A549 (cell line): Measurements from ENCODE around the gene SCN5A. TPM values are rescaled to one million over a fixed set of nuclear protein-coding genes. Genes with fewer than 3 reads are reported as not detected.
A peak's percentile ranks its signal among the peaks of the same experiment; 100 is the strongest.

Experiments used
- ATAC-seq, 2 experiments: fragments of 200-7000 bp in 1 of 2; fragments of >200 bp in 1 of 2; cut with Nextera tagmentation in 1 of 2; cut with Tn5 transposase in 1 of 2; 3 replicates each; pipeline versions ENCODE4 v1.8.0 to v1.9.1; 2018 to 2020; ENCODE audit warnings: mild to moderate bottlenecking in 1 of 2, moderate library complexity in 1 of 2
- CTCF ChIA-PET: fragments of 300-600 bp; sonication (Branson Sonifier 250); formaldehyde crosslinking; extraction: SDS; loops from one replicate; lab custom pipeline; 2021; ENCODE audit warnings: antibody characterized with exemption, inconsistent platforms; lab: Yijun Ruan, JAX
- POLR2A ChIA-PET: fragments of 350-600 bp; formaldehyde crosslinking; extraction: SDS; loops from one replicate; lab custom pipeline; 2021; ENCODE audit warnings: antibody characterized with exemption, inconsistent platforms; lab: Yijun Ruan, JAX
- DNase-seq, 2 experiments: peaks; one replicate each; pipeline versions ENCODE4 v3.0.0 to v3.0.0-alpha.2; 2011 to 2016; ENCODE audit warnings: low read depth in 1 of 2, low spot score in 1 of 2
- FAIRE-seq: peaks from 2 replicates; lab custom pipeline; 2011; peaks lifted over from hg19 to GRCh38; lab: Jason Lieb, UNC
- H3K27ac ChIP-seq, 2 experiments: fragments of >200 bp; sonication (Bioruptor Twin); formaldehyde crosslinking; 3 replicates each; pipeline ENCODE4 v1.5.1; 2016 to 2017
- H3K4me1 ChIP-seq: fragments of >200 bp; sonication (Bioruptor Twin); formaldehyde crosslinking; 3 replicates; pipeline ENCODE4 v1.6.1; 2016
- H3K4me2 ChIP-seq: fragments of >200 bp; sonication (Bioruptor Twin); formaldehyde crosslinking; 3 replicates; pipeline ENCODE4 v1.6.1; 2016
- H3K4me3 ChIP-seq: fragments of >200 bp; sonication (Bioruptor Twin); formaldehyde crosslinking; 3 replicates; pipeline ENCODE4 v1.5.1; 2016
- H3K9me3 ChIP-seq: fragments of >200 bp; sonication (Bioruptor Twin); formaldehyde crosslinking; 3 replicates; pipeline ENCODE4 v1.6.1; 2016
- BCL3 ChIP-seq: fragments of >200 bp; sonication (Bioruptor Twin); formaldehyde crosslinking; IDR thresholded peaks from 3 replicates; pipeline ENCODE4 v1.6.1; 2016
- BHLHE40 ChIP-seq: IDR thresholded peaks from 2 replicates; pipeline ENCODE4 v1.6.1; 2012; ENCODE audit warnings: low read depth, low read length, inconsistent platforms
- CBX2 ChIP-seq: fragments of 200-600 bp; sonication (generic); IDR thresholded peaks from 2 replicates; pipeline ENCODE4 v1.6.1; 2016; ENCODE audit warnings: low read depth, mild to moderate bottlenecking, borderline replicate concordance
- CEBPB ChIP-seq, 2 experiments: fragments of >200 bp in 1 of 2; sonication (Bioruptor Twin) in 1 of 2; formaldehyde crosslinking in 1 of 2; IDR thresholded peaks; 2 replicates each; pipeline ENCODE4 v1.6.1; 2012 to 2016
- CHD2 ChIP-seq: fragments of 150-350 bp; IDR thresholded peaks from 2 replicates; pipeline ENCODE4 v1.6.1; 2014; ENCODE audit warnings: low read length; ENCODE audit not compliant: partially characterized antibody
- CTCF ChIP-seq: fragments of >200 bp; sonication (Bioruptor Twin); formaldehyde crosslinking; IDR thresholded peaks from 3 replicates; pipeline ENCODE4 v1.5.1; 2016
- EHF ChIP-seq: fragments of 250-450 bp; sonication (Bioruptor Pico); IDR thresholded peaks from 2 replicates; pipeline ENCODE4 v1.5.0; 2020; ENCODE audit warnings: mild to moderate bottlenecking
- ESRRA ChIP-seq: fragments of 150-350 bp; IDR thresholded peaks from 2 replicates; pipeline ENCODE4 v1.6.1; 2014; ENCODE audit warnings: mild to moderate bottlenecking, low read length, borderline replicate concordance
- FOSB ChIP-seq: fragments of 250-450 bp; sonication (Bioruptor Pico); IDR thresholded peaks from 2 replicates; pipeline ENCODE4 v1.5.0; 2020; ENCODE audit warnings: mild to moderate bottlenecking, moderate library complexity
- FOSL2 ChIP-seq, 2 experiments: fragments of 450-650 bp in 1 of 2; fragments of >200 bp in 1 of 2; sonication (Bioruptor Twin) in 1 of 2; formaldehyde crosslinking; IDR thresholded peaks; 2 replicates each; pipeline versions ENCODE4 v1.5.0 to v1.6.1; 2016 to 2020; ENCODE audit warnings: mild to moderate bottlenecking in 1 of 2, moderate library complexity in 1 of 2
- FOXS1 ChIP-seq: fragments of 250-450 bp; sonication (Bioruptor Pico); IDR thresholded peaks from 2 replicates; pipeline ENCODE4 v1.5.0; 2020; ENCODE audit warnings: mild to moderate bottlenecking, moderate library complexity
- GATA3 ChIP-seq: IDR thresholded peaks from 2 replicates; pipeline ENCODE4 v1.6.1; 2012; ENCODE audit warnings: borderline replicate concordance
- HEYL ChIP-seq: fragments of 250-450 bp; sonication (Bioruptor Pico); IDR thresholded peaks from 2 replicates; pipeline ENCODE4 v1.8.0; 2021; ENCODE audit warnings: mild to moderate bottlenecking, moderate library complexity
- HMGXB4 ChIP-seq: fragments of 250-450 bp; sonication (Bioruptor Pico); IDR thresholded peaks from 2 replicates; pipeline ENCODE4 v1.5.0; 2021; ENCODE audit warnings: mild to moderate bottlenecking, moderate library complexity, borderline replicate concordance
- HOXA7 ChIP-seq: fragments of 250-450 bp; sonication (Bioruptor Pico); IDR thresholded peaks from 2 replicates; pipeline ENCODE4 v1.5.0; 2020; ENCODE audit warnings: mild to moderate bottlenecking, moderate library complexity
- HOXB13 ChIP-seq: fragments of 250-450 bp; sonication (Bioruptor Pico); IDR thresholded peaks from 2 replicates; pipeline ENCODE4 v1.5.0; 2020; ENCODE audit warnings: low read depth, mild to moderate bottlenecking, moderate library complexity
- JUN ChIP-seq, 2 experiments: fragments of >200 bp; sonication (Bioruptor Twin); formaldehyde crosslinking; IDR thresholded peaks; 2 replicates in 1 of 2; 3 replicates in 1 of 2; pipeline ENCODE4 v1.6.1; 2016 to 2017
- JUNB ChIP-seq: fragments of >200 bp; sonication (Bioruptor Twin); formaldehyde crosslinking; IDR thresholded peaks from 2 replicates; pipeline ENCODE4 v1.6.1; 2016
- KDM5A ChIP-seq: fragments of 200-600 bp; sonication (generic); IDR thresholded peaks from 2 replicates; pipeline ENCODE4 v1.6.1; 2016; ENCODE audit warnings: antibody characterized with exemption, mild to moderate bottlenecking
- PBX3 ChIP-seq: IDR thresholded peaks from 2 replicates; pipeline ENCODE4 v1.6.1; 2012
- POLR2A ChIP-seq: IDR thresholded peaks from 2 replicates; pipeline ENCODE4 v1.6.1; 2012; ENCODE audit warnings: mild to moderate bottlenecking, low read length
- RCOR1 ChIP-seq: fragments of 150-350 bp; IDR thresholded peaks from 2 replicates; pipeline ENCODE4 v1.6.1; 2014; ENCODE audit warnings: antibody characterized with exemption, low read length, low read depth
- RFX5 ChIP-seq: fragments of 450-650 bp; IDR thresholded peaks from 2 replicates; pipeline ENCODE4 v1.7.1; 2014; ENCODE audit warnings: antibody characterized with exemption, mild to moderate bottlenecking, moderate library complexity
- RNF2 ChIP-seq: fragments of 200-600 bp; sonication (generic); IDR thresholded peaks from 2 replicates; pipeline ENCODE4 v1.6.1; 2016; ENCODE audit warnings: low read depth, mild to moderate bottlenecking, antibody characterized with exemption, moderate library complexity, borderline replicate concordance
- SMC3 ChIP-seq: fragments of >200 bp; sonication (Bioruptor Twin); formaldehyde crosslinking; IDR thresholded peaks from 3 replicates; pipeline ENCODE4 v1.6.1; 2018; ENCODE audit warnings: inconsistent platforms
- TP53 ChIP-seq: fragments of 250-450 bp; sonication (Bioruptor Pico); IDR thresholded peaks from 2 replicates; pipeline ENCODE4 v1.5.0; 2021; ENCODE audit warnings: mild to moderate bottlenecking, moderate library complexity
- USF2 ChIP-seq: fragments of 450-650 bp; IDR thresholded peaks from 2 replicates; pipeline ENCODE4 v1.6.1; 2014; ENCODE audit warnings: antibody characterized with exemption
- ZC3H11A ChIP-seq: fragments of 450-650 bp; IDR thresholded peaks from 2 replicates; pipeline ENCODE4 v1.6.1; 2014; ENCODE audit warnings: antibody characterized with exemption, mild to moderate bottlenecking
- ZFP36 ChIP-seq: fragments of 450-650 bp; IDR thresholded peaks from 2 replicates; pipeline ENCODE4 v1.6.1; 2014; ENCODE audit warnings: borderline replicate concordance; ENCODE audit not compliant: partially characterized antibody
- WGBS: methylation state at CpG from one replicate; pipeline ENCODE4 v1.1.6; 2017; ENCODE audit errors: missing lambda C conversion rate; 5-methylcytosine and 5-hydroxymethylcytosine counted together
- polyA plus RNA-seq, 4 experiments: library from polyadenylated mRNA; depleted of rRNA in 3 of 4; stranded (reverse); fragments of >200 nt; fragmentation: RNase III in 1 of 4; extraction: RNeasy Plus Mini Kit Qiagen cat#74134 plus additional on column Dnase treatment in 1 of 4; gene quantifications; 2 replicates in 3 of 4; 3 replicates in 1 of 4; pipeline ENCODE4 v1.2.3, GENCODE V29; 2011 to 2017

SCN5A gene
- polyA plus RNA-seq, 2 of the 4 experiments (the other 2 are of a cell fraction): 0.09 to 0.19 TPM

GRCh38 chr3:38560996-38561717, 88.3 kb downstream of the SCN5A start:
- TF ChIP-seq ESRRA (no peak), ZFP36 (no peak), CEBPB (IDR thresholded peaks at IDR 0.05) (no peak), CBX2 (no peak), FOSB (CRISPR knock-in tag) (no peak), RCOR1 (no peak), HEYL (no peak), EHF (no peak), PBX3 (no peak), FOSL2 (IDR thresholded peaks at IDR 0.05) (no peak), FOSL2 (CRISPR knock-in tag; IDR thresholded peaks at IDR 0.05) (no peak), GATA3 (no peak), HOXB13 (CRISPR knock-in tag) (no peak), ZC3H11A (no peak), POLR2A (no peak), FOXS1 (no peak), RNF2 (no peak)
- TF ChIP-seq, all 56 proteins: peak for 0
- no peaks in the 10 kb centered on the region for H3K9me3 ChIP-seq
- H3K4me2 ChIP-seq: no peak overlapping the region
- POLR2A ChIA-PET: no interaction called here
- WGBS: 51% methylated on average over 7 of the region's 7 CpGs
- DNase-seq (no peak), ATAC-seq (no peak), FAIRE-seq (no peak)
- H3K27ac ChIP-seq: no peak overlapping the region
- no peak overlapping the region for H3K4me3 ChIP-seq
- CTCF ChIA-PET: interaction anchor here (0.7 to 1.4 kb wide), 5 partner anchors 11 to 283 kb away, joined by 3 to 5 read pairs (median 3); no protein-coding TSS in a partner anchor
- no peaks in the 10 kb centered on the region for H3K4me1 ChIP-seq

GRCh38 chr3:38560284-38560683, 89.2 kb downstream of the SCN5A start:
- 27% methylated on average over 6 of the region's 6 CpGs for WGBS
- CTCF ChIA-PET: interaction anchor here (0.8 to 1.1 kb wide), 2 partner anchors 24 to 39 kb away, joined by 3 to 5 read pairs; no protein-coding TSS in a partner anchor
- H3K4me1 ChIP-seq: no peaks in the 10 kb centered on the region
- POLR2A ChIA-PET: no interaction called here
- H3K4me2 ChIP-seq: no peak overlapping the region
- no peaks in the 10 kb centered on the region for H3K9me3 ChIP-seq
- TF ChIP-seq USF2 (no peak), HOXA7 (CRISPR knock-in tag) (no peak), RFX5 (no peak), FOSL2 (IDR thresholded peaks at IDR 0.05) (no peak), FOSL2 (CRISPR knock-in tag; IDR thresholded peaks at IDR 0.05) (no peak), HOXB13 (CRISPR knock-in tag) (no peak), JUNB (no peak), CTCF (no peak), GATA3 (no peak), HMGXB4 (CRISPR knock-in tag) (no peak), JUN (IDR thresholded peaks at IDR 0.05) (no peak), BCL3 (no peak), CHD2 (no peak), TP53 (CRISPR knock-in tag) (no peak), BHLHE40 (no peak), SMC3 (no peak), KDM5A (no peak)
- no peak overlapping the region for H3K4me3 ChIP-seq
- H3K27ac ChIP-seq: no peak overlapping the region
- DNase-seq (no peak), FAIRE-seq (no peak), ATAC-seq (peak in 1 of 2 experiments; percentile 63; a peak in 3 of 6 replicates)
